Suprapubic skin (tissue), 3 donors: ENCODE data around the gene STK24.

ENCODE experiments used
- CTCF ChIP-seq, 2 donors: fragments of 200-600 bp in 1 of 2; fragments of 450-650 bp in 1 of 2; sonication (generic) in 1 of 2; IDR thresholded peaks; one replicate each; pipeline ENCODE4 v1.5.1; 2016 to 2019; ENCODE audit warnings: antibody characterized with exemption in 2 of 2, mild to moderate bottlenecking in 1 of 2, moderate library complexity in 1 of 2
- POLR2AphosphoS5 ChIP-seq, 3 donors: sonication (generic); formaldehyde crosslinking; IDR thresholded peaks; one replicate each; pipeline ENCODE4 v1.6.1; 2017; ENCODE audit warnings: antibody characterized with exemption in 3 of 3

- TF ChIP-seq CTCF (IDR thresholded peaks at IDR 0.05) (no peak), POLR2AphosphoS5 (IDR thresholded peaks at IDR 0.05) (no peak)
Measured at GRCh38 chr13:98478189-98479129, 98.4 kb downstream of the STK24 start.
